GM12801 (cell line): ENCODE results near the gene NDUFB7.

Experiments
- TF ChIP-seq, protein P1 (sequence below): IDR thresholded peaks from one replicate; pipeline ENCODE4 v1.5.1; 2011; ENCODE audit warnings: control low read depth; ENCODE audit not compliant: insufficient read length; ENCODE audit errors: extremely low read depth

NDUFB7 gene

GRCh38 chr19:14565298-14565679, 6.6 kb downstream of the NDUFB7 start:
- TF ChIP-seq, protein P1, sequence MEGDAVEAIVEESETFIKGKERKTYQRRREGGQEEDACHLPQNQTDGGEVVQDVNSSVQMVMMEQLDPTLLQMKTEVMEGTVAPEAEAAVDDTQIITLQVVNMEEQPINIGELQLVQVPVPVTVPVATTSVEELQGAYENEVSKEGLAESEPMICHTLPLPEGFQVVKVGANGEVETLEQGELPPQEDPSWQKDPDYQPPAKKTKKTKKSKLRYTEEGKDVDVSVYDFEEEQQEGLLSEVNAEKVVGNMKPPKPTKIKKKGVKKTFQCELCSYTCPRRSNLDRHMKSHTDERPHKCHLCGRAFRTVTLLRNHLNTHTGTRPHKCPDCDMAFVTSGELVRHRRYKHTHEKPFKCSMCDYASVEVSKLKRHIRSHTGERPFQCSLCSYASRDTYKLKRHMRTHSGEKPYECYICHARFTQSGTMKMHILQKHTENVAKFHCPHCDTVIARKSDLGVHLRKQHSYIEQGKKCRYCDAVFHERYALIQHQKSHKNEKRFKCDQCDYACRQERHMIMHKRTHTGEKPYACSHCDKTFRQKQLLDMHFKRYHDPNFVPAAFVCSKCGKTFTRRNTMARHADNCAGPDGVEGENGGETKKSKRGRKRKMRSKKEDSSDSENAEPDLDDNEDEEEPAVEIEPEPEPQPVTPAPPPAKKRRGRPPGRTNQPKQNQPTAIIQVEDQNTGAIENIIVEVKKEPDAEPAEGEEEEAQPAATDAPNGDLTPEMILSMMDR: no peak

- TF ChIP-seq, protein P1: no peak
Measured at GRCh38 chr19:14563989-14564651, 7.7 kb downstream of the NDUFB7 start.

DNA sequence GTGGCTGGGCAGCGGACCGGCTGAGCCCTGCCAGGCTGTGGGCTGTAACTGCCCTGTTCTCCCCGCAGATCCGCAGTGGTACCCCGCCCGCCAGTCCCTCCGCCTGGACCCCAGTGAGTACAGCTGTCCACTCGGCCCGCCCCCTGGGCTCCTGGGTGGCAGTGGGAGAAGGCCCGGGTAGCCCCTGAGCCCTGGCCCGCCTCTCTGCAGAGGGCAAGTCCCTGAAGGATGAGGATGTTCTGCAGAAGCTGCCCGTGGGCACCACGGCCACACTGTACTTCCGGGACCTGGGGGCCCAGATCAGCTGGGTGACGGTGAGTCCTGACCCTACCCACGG, 8.3 kb downstream of the NDUFB7 start:
- TF ChIP-seq, protein P1: no peak

GRCh38 chr19:14562660-14563589, 8.9 kb downstream of the NDUFB7 start:
- TF ChIP-seq, protein P1: no peak

- TF ChIP-seq, protein P1: no peak
Measured at GRCh38 chr19:14561847-14562351, 10.0 kb downstream of the NDUFB7 start.

- TF ChIP-seq, protein P1: no peak
Measured at GRCh38 chr19:14561249-14561648, 10.6 kb downstream of the NDUFB7 start.

- TF ChIP-seq, protein P1: no peak
Measured at GRCh38 chr19:14560776-14561108, 11.1 kb downstream of the NDUFB7 start.
